ENCODE data around the gene FAM149A. TPM values are rescaled to one million over a fixed set of nuclear protein-coding genes. Genes with fewer than 3 reads are reported as not detected.

The FAM149A gene
- total and polyA plus RNA-seq, 4 donors, result 12.0 to 27.1 (median 15.0) TPM

GRCh38 chr4:186104890-186105646 lies 564 bp downstream of the FAM149A start:
- no peak overlapping the region for H3K27ac ChIP-seq (ENCODE audit: low read depth in 1 of 2, low read length in 2 of 2)
- peaks cover 0 to 15% (median 5%) of the 10 kb centered on the region in 4 donors for H3K4me1 ChIP-seq (ENCODE audit: control insufficient read depth in 4 of 4, insufficient read depth in 4 of 4, low read length in 3 of 4)
- no peak overlapping the region for H3K9ac ChIP-seq (ENCODE audit: low read depth in 1 of 2, low read length in 2 of 2)
- peak overlapping the region in 2 of 3 donors; percentile 58 to 83 for H3K4me3 ChIP-seq (ENCODE audit: low read depth in 1 of 3, low read length in 3 of 3)
- DNase-seq (ENCODE audit: low spot score), result no peak
- H3K36me3 ChIP-seq (ENCODE audit: control insufficient read depth in 4 of 4, insufficient read depth in 3 of 4, low read depth in 1 of 4, low read length in 3 of 4), result no peaks in the 10 kb centered on the region
- no peaks in the 10 kb centered on the region for H3K9me3 ChIP-seq (ENCODE audit: control insufficient read depth in 4 of 4, low read length in 3 of 4)
- 5% methylated on average over 83 of the region's 83 CpGs for WGBS
- TF ChIP-seq, protein P1, sequence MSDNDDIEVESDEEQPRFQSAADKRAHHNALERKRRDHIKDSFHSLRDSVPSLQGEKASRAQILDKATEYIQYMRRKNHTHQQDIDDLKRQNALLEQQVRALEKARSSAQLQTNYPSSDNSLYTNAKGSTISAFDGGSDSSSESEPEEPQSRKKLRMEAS (IDR thresholded peaks at IDR 0.05), result no peak
- TF ChIP-seq JUND (IDR thresholded peaks at IDR 0.05), result no peak
- TF ChIP-seq GABPA (IDR thresholded peaks at IDR 0.05 in 1 of 2, conservative IDR thresholded peaks at IDR 0.05 in 1 of 2), result no peak
- TF ChIP-seq, protein P2, sequence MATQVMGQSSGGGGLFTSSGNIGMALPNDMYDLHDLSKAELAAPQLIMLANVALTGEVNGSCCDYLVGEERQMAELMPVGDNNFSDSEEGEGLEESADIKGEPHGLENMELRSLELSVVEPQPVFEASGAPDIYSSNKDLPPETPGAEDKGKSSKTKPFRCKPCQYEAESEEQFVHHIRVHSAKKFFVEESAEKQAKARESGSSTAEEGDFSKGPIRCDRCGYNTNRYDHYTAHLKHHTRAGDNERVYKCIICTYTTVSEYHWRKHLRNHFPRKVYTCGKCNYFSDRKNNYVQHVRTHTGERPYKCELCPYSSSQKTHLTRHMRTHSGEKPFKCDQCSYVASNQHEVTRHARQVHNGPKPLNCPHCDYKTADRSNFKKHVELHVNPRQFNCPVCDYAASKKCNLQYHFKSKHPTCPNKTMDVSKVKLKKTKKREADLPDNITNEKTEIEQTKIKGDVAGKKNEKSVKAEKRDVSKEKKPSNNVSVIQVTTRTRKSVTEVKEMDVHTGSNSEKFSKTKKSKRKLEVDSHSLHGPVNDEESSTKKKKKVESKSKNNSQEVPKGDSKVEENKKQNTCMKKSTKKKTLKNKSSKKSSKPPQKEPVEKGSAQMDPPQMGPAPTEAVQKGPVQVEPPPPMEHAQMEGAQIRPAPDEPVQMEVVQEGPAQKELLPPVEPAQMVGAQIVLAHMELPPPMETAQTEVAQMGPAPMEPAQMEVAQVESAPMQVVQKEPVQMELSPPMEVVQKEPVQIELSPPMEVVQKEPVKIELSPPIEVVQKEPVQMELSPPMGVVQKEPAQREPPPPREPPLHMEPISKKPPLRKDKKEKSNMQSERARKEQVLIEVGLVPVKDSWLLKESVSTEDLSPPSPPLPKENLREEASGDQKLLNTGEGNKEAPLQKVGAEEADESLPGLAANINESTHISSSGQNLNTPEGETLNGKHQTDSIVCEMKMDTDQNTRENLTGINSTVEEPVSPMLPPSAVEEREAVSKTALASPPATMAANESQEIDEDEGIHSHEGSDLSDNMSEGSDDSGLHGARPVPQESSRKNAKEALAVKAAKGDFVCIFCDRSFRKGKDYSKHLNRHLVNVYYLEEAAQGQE (IDR thresholded peaks at IDR 0.05), result no peak
- TF ChIP-seq FOXA2 (IDR thresholded peaks at IDR 0.05), result no peak
- no peak for TF ChIP-seq RXRA (IDR thresholded peaks at IDR 0.05)
- TF ChIP-seq FOXA1 (IDR thresholded peaks at IDR 0.05), result no peak
- TF ChIP-seq YY1 (IDR thresholded peaks at IDR 0.05), result no peak
- TF ChIP-seq HNF4A (conservative IDR thresholded peaks at IDR 0.05), result no peak
- TF ChIP-seq, protein P3, sequence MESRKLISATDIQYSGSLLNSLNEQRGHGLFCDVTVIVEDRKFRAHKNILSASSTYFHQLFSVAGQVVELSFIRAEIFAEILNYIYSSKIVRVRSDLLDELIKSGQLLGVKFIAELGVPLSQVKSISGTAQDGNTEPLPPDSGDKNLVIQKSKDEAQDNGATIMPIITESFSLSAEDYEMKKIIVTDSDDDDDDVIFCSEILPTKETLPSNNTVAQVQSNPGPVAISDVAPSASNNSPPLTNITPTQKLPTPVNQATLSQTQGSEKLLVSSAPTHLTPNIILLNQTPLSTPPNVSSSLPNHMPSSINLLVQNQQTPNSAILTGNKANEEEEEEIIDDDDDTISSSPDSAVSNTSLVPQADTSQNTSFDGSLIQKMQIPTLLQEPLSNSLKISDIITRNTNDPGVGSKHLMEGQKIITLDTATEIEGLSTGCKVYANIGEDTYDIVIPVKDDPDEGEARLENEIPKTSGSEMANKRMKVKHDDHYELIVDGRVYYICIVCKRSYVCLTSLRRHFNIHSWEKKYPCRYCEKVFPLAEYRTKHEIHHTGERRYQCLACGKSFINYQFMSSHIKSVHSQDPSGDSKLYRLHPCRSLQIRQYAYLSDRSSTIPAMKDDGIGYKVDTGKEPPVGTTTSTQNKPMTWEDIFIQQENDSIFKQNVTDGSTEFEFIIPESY (IDR thresholded peaks at IDR 0.05), result no peak
- no peak for TF ChIP-seq RAD21 (IDR thresholded peaks at IDR 0.05)
- TF ChIP-seq SP1 (IDR thresholded peaks at IDR 0.05), result no peak
- no peaks in the 10 kb centered on the region for H3K27me3 ChIP-seq (ENCODE audit: control insufficient read depth in 4 of 4, insufficient read depth in 4 of 4, low read length in 3 of 4)

GRCh38 chr4:186105647-186106321 lies 1.3 kb downstream of the FAM149A start:
- H3K27ac ChIP-seq (ENCODE audit: low read depth in 1 of 2, low read length in 2 of 2), result no peak overlapping the region
- WGBS, result 32% methylated on average over 17 of the region's 17 CpGs
- no peaks in the 10 kb centered on the region for H3K9me3 ChIP-seq (ENCODE audit: control insufficient read depth in 4 of 4, low read length in 3 of 4)
- no peaks in the 10 kb centered on the region for H3K27me3 ChIP-seq (ENCODE audit: control insufficient read depth in 4 of 4, insufficient read depth in 4 of 4, low read length in 3 of 4)
- H3K4me3 ChIP-seq (ENCODE audit: low read depth in 1 of 3, low read length in 3 of 3), result peak overlapping the region in 1 of 3 donors; percentile 83
- H3K4me1 ChIP-seq (ENCODE audit: control insufficient read depth in 4 of 4, insufficient read depth in 4 of 4, low read length in 3 of 4), result peaks cover 0 to 15% (median 5%) of the 10 kb centered on the region in 4 donors
- H3K36me3 ChIP-seq (ENCODE audit: control insufficient read depth in 4 of 4, insufficient read depth in 3 of 4, low read depth in 1 of 4, low read length in 3 of 4), result no peaks in the 10 kb centered on the region
- no peak for DNase-seq (ENCODE audit: low spot score)
- H3K9ac ChIP-seq (ENCODE audit: low read depth in 1 of 2, low read length in 2 of 2), result no peak overlapping the region
- no peak for TF ChIP-seq RXRA (IDR thresholded peaks at IDR 0.05)
- TF ChIP-seq RAD21 (IDR thresholded peaks at IDR 0.05), result no peak
- no peak for TF ChIP-seq FOXA2 (IDR thresholded peaks at IDR 0.05)
- no peak for TF ChIP-seq HNF4G (IDR thresholded peaks at IDR 0.05)
- TF ChIP-seq YY1 (IDR thresholded peaks at IDR 0.05), result no peak
- no peak for TF ChIP-seq GABPA (IDR thresholded peaks at IDR 0.05 in 1 of 2, conservative IDR thresholded peaks at IDR 0.05 in 1 of 2)
- TF ChIP-seq, protein P3 (IDR thresholded peaks at IDR 0.05), result no peak
- TF ChIP-seq, protein P4, sequence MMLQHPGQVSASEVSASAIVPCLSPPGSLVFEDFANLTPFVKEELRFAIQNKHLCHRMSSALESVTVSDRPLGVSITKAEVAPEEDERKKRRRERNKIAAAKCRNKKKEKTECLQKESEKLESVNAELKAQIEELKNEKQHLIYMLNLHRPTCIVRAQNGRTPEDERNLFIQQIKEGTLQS (IDR thresholded peaks at IDR 0.05), result no peak
- no peak for TF ChIP-seq TAF1 (conservative IDR thresholded peaks at IDR 0.05)
- TF ChIP-seq SP1 (IDR thresholded peaks at IDR 0.05), result no peak
- TF ChIP-seq, protein P5, sequence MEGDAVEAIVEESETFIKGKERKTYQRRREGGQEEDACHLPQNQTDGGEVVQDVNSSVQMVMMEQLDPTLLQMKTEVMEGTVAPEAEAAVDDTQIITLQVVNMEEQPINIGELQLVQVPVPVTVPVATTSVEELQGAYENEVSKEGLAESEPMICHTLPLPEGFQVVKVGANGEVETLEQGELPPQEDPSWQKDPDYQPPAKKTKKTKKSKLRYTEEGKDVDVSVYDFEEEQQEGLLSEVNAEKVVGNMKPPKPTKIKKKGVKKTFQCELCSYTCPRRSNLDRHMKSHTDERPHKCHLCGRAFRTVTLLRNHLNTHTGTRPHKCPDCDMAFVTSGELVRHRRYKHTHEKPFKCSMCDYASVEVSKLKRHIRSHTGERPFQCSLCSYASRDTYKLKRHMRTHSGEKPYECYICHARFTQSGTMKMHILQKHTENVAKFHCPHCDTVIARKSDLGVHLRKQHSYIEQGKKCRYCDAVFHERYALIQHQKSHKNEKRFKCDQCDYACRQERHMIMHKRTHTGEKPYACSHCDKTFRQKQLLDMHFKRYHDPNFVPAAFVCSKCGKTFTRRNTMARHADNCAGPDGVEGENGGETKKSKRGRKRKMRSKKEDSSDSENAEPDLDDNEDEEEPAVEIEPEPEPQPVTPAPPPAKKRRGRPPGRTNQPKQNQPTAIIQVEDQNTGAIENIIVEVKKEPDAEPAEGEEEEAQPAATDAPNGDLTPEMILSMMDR (IDR thresholded peaks at IDR 0.05; ENCODE audit: low read depth, low read length, missing input control), result no peak
- TF ChIP-seq NR2F2 (IDR thresholded peaks at IDR 0.05), result no peak
- no peak for TF ChIP-seq FOXA1 (IDR thresholded peaks at IDR 0.05)
- TF ChIP-seq, protein P1 (IDR thresholded peaks at IDR 0.05), result no peak
- TF ChIP-seq JUND (IDR thresholded peaks at IDR 0.05), result no peak

All from liver (tissue), 9 donors.